Measurements from ENCODE around the gene PLEKHM1. TPM values are rescaled to one million over a fixed set of nuclear protein-coding genes. Genes with fewer than 3 reads are reported as not detected.

Gene PLEKHM1
- total and polyA plus RNA-seq, 4 donors, result 6.2 to 15.8 (median 8.5) TPM

GRCh38 chr17:45424769-45425124, 65.8 kb downstream of the PLEKHM1 start:
- Histone ChIP-seq H3K4me1 (ENCODE audit: control insufficient read depth in 4 of 4, insufficient read depth in 4 of 4, low read length in 3 of 4) (peaks cover 3 to 18% (median 14%) of the 10 kb centered on the region in 4 donors), H3K27me3 (ENCODE audit: control insufficient read depth in 4 of 4, insufficient read depth in 4 of 4, low read length in 3 of 4) (no peaks in the 10 kb centered on the region), H3K27ac (ENCODE audit: low read depth in 1 of 2, low read length in 2 of 2) (no peak overlapping the region), H3K9ac (ENCODE audit: low read depth in 1 of 2, low read length in 2 of 2) (no peak overlapping the region), H3K36me3 (ENCODE audit: control insufficient read depth in 4 of 4, insufficient read depth in 3 of 4, low read depth in 1 of 4, low read length in 3 of 4) (no peaks in the 10 kb centered on the region), H3K9me3 (ENCODE audit: control insufficient read depth in 4 of 4, low read length in 3 of 4) (no peaks in the 10 kb centered on the region), H3K4me3 (ENCODE audit: low read depth in 1 of 3, low read length in 3 of 3) (no peak overlapping the region)
- no peak for DNase-seq (ENCODE audit: low spot score)
- TF ChIP-seq ATF3 (IDR thresholded peaks at IDR 0.05) (no peak), ZBTB33 (IDR thresholded peaks at IDR 0.05) (no peak), REST (IDR thresholded peaks at IDR 0.05) (no peak), GABPA (IDR thresholded peaks at IDR 0.05 in 1 of 2, conservative IDR thresholded peaks at IDR 0.05 in 1 of 2) (no peak), TAF1 (conservative IDR thresholded peaks at IDR 0.05) (no peak)
- WGBS, result 87% methylated on average over 6 of the region's 6 CpGs

- Histone ChIP-seq H3K9ac (ENCODE audit: low read depth in 1 of 2, low read length in 2 of 2) (no peak overlapping the region), H3K27ac (ENCODE audit: low read depth in 1 of 2, low read length in 2 of 2) (no peak overlapping the region), H3K27me3 (ENCODE audit: control insufficient read depth in 4 of 4, insufficient read depth in 4 of 4, low read length in 3 of 4) (no peaks in the 10 kb centered on the region), H3K9me3 (ENCODE audit: control insufficient read depth in 4 of 4, low read length in 3 of 4) (no peaks in the 10 kb centered on the region), H3K4me3 (ENCODE audit: low read depth in 1 of 3, low read length in 3 of 3) (no peak overlapping the region), H3K36me3 (ENCODE audit: control insufficient read depth in 4 of 4, insufficient read depth in 3 of 4, low read depth in 1 of 4, low read length in 3 of 4) (no peaks in the 10 kb centered on the region), H3K4me1 (ENCODE audit: control insufficient read depth in 4 of 4, insufficient read depth in 4 of 4, low read length in 3 of 4) (peaks cover 0 to 13% (median 9%) of the 10 kb centered on the region in 4 donors)
- DNase-seq (ENCODE audit: low spot score), result no peak
- whole genome bisulfite sequencing, result 92% methylated on average over 1 of the region's 1 CpG
- TF ChIP-seq FOXA2 (IDR thresholded peaks at IDR 0.05) (no peak), YY1 (IDR thresholded peaks at IDR 0.05) (no peak), HNF4G (IDR thresholded peaks at IDR 0.05) (no peak), RXRA (IDR thresholded peaks at IDR 0.05) (no peak), JUND (IDR thresholded peaks at IDR 0.05) (no peak)
These were observed 66.6 kb downstream of the PLEKHM1 start for GRCh38 chr17:45423975-45424335.

- H3K9ac ChIP-seq (ENCODE audit: low read depth in 1 of 2, low read length in 2 of 2), result no peak overlapping the region
- H3K27ac ChIP-seq (ENCODE audit: low read depth in 1 of 2, low read length in 2 of 2), result no peak overlapping the region
- no peaks in the 10 kb centered on the region for H3K27me3 ChIP-seq (ENCODE audit: control insufficient read depth in 4 of 4, insufficient read depth in 4 of 4, low read length in 3 of 4)
- H3K36me3 ChIP-seq (ENCODE audit: control insufficient read depth in 4 of 4, insufficient read depth in 3 of 4, low read depth in 1 of 4, low read length in 3 of 4), result no peaks in the 10 kb centered on the region
- TF ChIP-seq FOXA2 (IDR thresholded peaks at IDR 0.05) (no peak), ATF3 (IDR thresholded peaks at IDR 0.05) (no peak), TAF1 (conservative IDR thresholded peaks at IDR 0.05) (no peak), YY1 (IDR thresholded peaks at IDR 0.05) (no peak)
- H3K4me3 ChIP-seq (ENCODE audit: low read depth in 1 of 3, low read length in 3 of 3), result no peak overlapping the region
- no peaks in the 10 kb centered on the region for H3K9me3 ChIP-seq (ENCODE audit: control insufficient read depth in 4 of 4, low read length in 3 of 4)
- H3K4me1 ChIP-seq (ENCODE audit: control insufficient read depth in 4 of 4, insufficient read depth in 4 of 4, low read length in 3 of 4), result peaks cover 0 to 12% (median 9%) of the 10 kb centered on the region in 4 donors
- DNase-seq (ENCODE audit: low spot score), result no peak
- 80% methylated on average over 8 of the region's 8 CpGs for WGBS
These were observed 67.1 kb downstream of the PLEKHM1 start for GRCh38 chr17:45423304-45423974.
